SK-N-SH treated with all-trans-retinoic acid at 6 μM for 48 hours (cell line): ENCODE data around the gene SLC22A23.

Experiments
- ATAC-seq: fragments of 200-7000 bp; cut with Tn5 transposase; 3 replicates; pipeline ENCODE4 v1.9.1; 2020; ENCODE audit warnings: mild to moderate bottlenecking, moderate library complexity
- ARNTL ChIP-seq: fragments of 450-650 bp; formaldehyde crosslinking; IDR thresholded peaks from 2 replicates; pipeline ENCODE4 v1.5.0; 2020; ENCODE audit warnings: low read depth, mild to moderate bottlenecking, moderate library complexity, borderline replicate concordance
- CSDC2 ChIP-seq: fragments of 250-450 bp; sonication (Bioruptor Pico); IDR thresholded peaks from 2 replicates; pipeline ENCODE4 v1.5.0; 2020; ENCODE audit warnings: mild to moderate bottlenecking, moderate library complexity
- GLIS3 ChIP-seq: fragments of 250-450 bp; sonication (Bioruptor Pico); IDR thresholded peaks from 2 replicates; pipeline ENCODE4 v1.5.0; 2020; ENCODE audit warnings: mild to moderate bottlenecking, moderate library complexity
- ISL1 ChIP-seq: fragments of 250-450 bp; sonication (Bioruptor Pico); IDR thresholded peaks from 2 replicates; pipeline ENCODE4 v2.1.2; 2022; ENCODE audit warnings: mild to moderate bottlenecking, moderate library complexity
- OSR1 ChIP-seq: fragments of 250-450 bp; sonication (Bioruptor Pico); IDR thresholded peaks from 2 replicates; pipeline ENCODE4 v1.8.0; 2022; ENCODE audit warnings: moderate library complexity, mild to moderate bottlenecking, inconsistent platforms
- PPARA ChIP-seq: fragments of 250-450 bp; sonication (Bioruptor Pico); IDR thresholded peaks from 2 replicates; pipeline ENCODE4 v1.5.0; 2020; ENCODE audit warnings: mild to moderate bottlenecking, borderline replicate concordance
- RARB ChIP-seq: fragments of 250-450 bp; sonication (Bioruptor Pico); IDR thresholded peaks from 2 replicates; pipeline ENCODE4 v1.8.0; 2021; ENCODE audit warnings: mild to moderate bottlenecking, moderate library complexity
- SNAI2 ChIP-seq: fragments of 250-450 bp; sonication (Bioruptor Pico); IDR thresholded peaks from 2 replicates; pipeline ENCODE4 v1.5.0; 2020; ENCODE audit warnings: mild to moderate bottlenecking, moderate library complexity
- TCF4 ChIP-seq: fragments of 250-450 bp; sonication (Bioruptor Pico); IDR thresholded peaks from 2 replicates; pipeline ENCODE4 v1.8.0; 2021; ENCODE audit warnings: mild to moderate bottlenecking, moderate library complexity, borderline replicate concordance
- TOX ChIP-seq: fragments of 250-450 bp; sonication (Bioruptor Pico); IDR thresholded peaks from 2 replicates; pipeline ENCODE4 v1.8.0; 2021; ENCODE audit warnings: mild to moderate bottlenecking, moderate library complexity, borderline replicate concordance
- ZFP30 ChIP-seq: fragments of 450-650 bp; formaldehyde crosslinking; IDR thresholded peaks from 2 replicates; pipeline ENCODE4 v1.5.0; 2022; ENCODE audit warnings: mild to moderate bottlenecking, moderate library complexity
- ZNF565 ChIP-seq: fragments of 450-650 bp; formaldehyde crosslinking; conservative IDR thresholded peaks from 2 replicates; pipeline ENCODE4 v1.5.0; 2020; ENCODE audit warnings: low read depth, mild to moderate bottlenecking, moderate library complexity
- ZNF70 ChIP-seq: fragments of 450-650 bp; formaldehyde crosslinking; IDR thresholded peaks from 2 replicates; pipeline ENCODE4 v1.5.0; 2020; ENCODE audit warnings: mild to moderate bottlenecking, moderate library complexity
- ZNF8 ChIP-seq: fragments of 450-650 bp; formaldehyde crosslinking; IDR thresholded peaks from 2 replicates; pipeline ENCODE4 v1.5.0; 2020; ENCODE audit warnings: mild to moderate bottlenecking, moderate library complexity
- TF ChIP-seq, protein P1 (sequence below): fragments of 250-450 bp; sonication (Bioruptor Pico); IDR thresholded peaks from 2 replicates; pipeline ENCODE4 v1.5.1; 2020; ENCODE audit warnings: low read depth, mild to moderate bottlenecking, moderate library complexity
- TF ChIP-seq, protein P2 (sequence below): fragments of 250-450 bp; sonication (Bioruptor Pico); IDR thresholded peaks from 2 replicates; pipeline ENCODE4 v1.5.0; 2020; ENCODE audit warnings: mild to moderate bottlenecking, moderate library complexity
- TF ChIP-seq, protein P3 (sequence below): fragments of 250-450 bp; sonication (Bioruptor Pico); IDR thresholded peaks from 2 replicates; pipeline ENCODE4 v1.8.0; 2021; ENCODE audit warnings: low read depth, mild to moderate bottlenecking, moderate library complexity, borderline replicate concordance
- TF ChIP-seq, protein P4 (sequence below): fragments of 250-450 bp; sonication (Bioruptor Pico); IDR thresholded peaks from 2 replicates; pipeline ENCODE4 v1.5.1; 2021; ENCODE audit warnings: mild to moderate bottlenecking, moderate library complexity
- TF ChIP-seq, protein P5 (sequence below): fragments of 250-450 bp; sonication (Bioruptor Pico); IDR thresholded peaks from 2 replicates; pipeline ENCODE4 v1.8.0; 2020; ENCODE audit warnings: mild to moderate bottlenecking, moderate library complexity, borderline replicate concordance

Gene SLC22A23

DNA sequence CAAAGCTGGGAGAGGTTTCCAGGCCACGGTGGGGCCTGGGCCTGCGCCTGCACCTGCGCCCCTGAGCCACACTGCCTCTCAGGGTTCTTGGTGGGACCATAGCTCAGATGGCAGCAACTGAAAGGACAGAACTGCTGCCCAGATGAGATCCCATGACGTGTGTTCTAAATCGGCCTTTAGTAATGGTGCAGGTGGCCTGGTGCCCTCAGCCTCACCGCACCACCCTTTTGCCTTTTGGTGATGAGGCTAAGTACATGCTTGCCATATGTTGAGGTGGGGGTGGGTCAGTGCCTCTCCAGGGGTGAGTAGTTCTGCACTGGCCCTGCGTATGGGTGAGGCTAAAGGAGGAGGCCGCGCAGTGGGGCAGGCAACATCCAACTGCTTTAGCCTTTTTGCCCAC lies 190.7 kb downstream of the SLC22A23 start:
- no peak for TF ChIP-seq TCF4 (CRISPR knock-in tag)
- TF ChIP-seq, all 23 proteins: peak for 0

DNA sequence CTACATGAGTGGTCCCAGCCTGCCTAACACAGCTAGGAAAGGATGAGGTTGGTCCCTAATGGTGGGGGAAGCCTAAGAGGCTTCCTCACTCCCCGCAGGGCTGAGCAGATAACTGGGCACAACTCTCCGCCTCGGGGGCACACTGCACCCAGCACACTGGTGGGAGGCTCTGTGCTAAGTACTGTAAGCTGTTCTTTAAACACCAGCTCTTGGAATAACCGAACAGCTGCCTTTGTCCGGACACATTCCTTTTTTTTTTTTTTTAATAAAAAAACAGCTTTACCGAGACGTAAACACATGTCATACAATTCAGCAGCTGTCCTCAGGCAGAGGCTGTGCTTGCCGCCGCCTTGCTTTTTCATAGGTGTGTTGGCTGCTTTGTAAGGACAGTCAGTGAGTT lies 191.2 kb downstream of the SLC22A23 start:
- ATAC-seq, result no peak

More for the DNA sequence above, 190.7 kb downstream of the SLC22A23 start:
- no peak for ATAC-seq

DNA sequence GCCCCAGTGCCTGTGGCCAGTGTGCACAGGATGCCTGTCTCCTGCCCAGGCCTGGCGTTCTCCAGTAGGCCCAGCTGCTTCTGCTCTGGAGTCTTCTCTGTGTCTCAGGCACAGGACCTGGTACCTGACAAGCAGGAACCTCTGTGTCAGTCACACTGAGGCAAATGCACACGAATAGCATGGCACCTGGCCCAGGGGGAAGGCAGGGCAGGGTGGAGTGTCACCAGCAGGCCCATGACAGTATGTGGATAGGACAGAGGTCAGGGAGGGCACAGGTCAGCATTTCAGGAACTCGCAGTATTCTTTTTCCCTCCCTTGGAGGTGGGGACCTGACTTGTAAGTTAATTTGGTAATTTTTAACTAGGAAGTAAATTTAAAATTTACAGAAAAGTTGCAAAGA lies 192.5 kb downstream of the SLC22A23 start:
- ATAC-seq, result no peak
- TF ChIP-seq, protein P1, sequence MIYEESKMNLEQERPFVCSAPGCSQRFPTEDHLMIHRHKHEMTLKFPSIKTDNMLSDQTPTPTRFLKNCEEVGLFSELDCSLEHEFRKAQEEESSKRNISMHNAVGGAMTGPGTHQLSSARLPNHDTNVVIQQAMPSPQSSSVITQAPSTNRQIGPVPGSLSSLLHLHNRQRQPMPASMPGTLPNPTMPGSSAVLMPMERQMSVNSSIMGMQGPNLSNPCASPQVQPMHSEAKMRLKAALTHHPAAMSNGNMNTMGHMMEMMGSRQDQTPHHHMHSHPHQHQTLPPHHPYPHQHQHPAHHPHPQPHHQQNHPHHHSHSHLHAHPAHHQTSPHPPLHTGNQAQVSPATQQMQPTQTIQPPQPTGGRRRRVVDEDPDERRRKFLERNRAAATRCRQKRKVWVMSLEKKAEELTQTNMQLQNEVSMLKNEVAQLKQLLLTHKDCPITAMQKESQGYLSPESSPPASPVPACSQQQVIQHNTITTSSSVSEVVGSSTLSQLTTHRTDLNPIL (CRISPR knock-in tag), result no peak
- TF ChIP-seq ISL1 (CRISPR knock-in tag), result no peak
- TF ChIP-seq ZNF565 (CRISPR knock-in tag), result no peak
- TF ChIP-seq, protein P2, sequence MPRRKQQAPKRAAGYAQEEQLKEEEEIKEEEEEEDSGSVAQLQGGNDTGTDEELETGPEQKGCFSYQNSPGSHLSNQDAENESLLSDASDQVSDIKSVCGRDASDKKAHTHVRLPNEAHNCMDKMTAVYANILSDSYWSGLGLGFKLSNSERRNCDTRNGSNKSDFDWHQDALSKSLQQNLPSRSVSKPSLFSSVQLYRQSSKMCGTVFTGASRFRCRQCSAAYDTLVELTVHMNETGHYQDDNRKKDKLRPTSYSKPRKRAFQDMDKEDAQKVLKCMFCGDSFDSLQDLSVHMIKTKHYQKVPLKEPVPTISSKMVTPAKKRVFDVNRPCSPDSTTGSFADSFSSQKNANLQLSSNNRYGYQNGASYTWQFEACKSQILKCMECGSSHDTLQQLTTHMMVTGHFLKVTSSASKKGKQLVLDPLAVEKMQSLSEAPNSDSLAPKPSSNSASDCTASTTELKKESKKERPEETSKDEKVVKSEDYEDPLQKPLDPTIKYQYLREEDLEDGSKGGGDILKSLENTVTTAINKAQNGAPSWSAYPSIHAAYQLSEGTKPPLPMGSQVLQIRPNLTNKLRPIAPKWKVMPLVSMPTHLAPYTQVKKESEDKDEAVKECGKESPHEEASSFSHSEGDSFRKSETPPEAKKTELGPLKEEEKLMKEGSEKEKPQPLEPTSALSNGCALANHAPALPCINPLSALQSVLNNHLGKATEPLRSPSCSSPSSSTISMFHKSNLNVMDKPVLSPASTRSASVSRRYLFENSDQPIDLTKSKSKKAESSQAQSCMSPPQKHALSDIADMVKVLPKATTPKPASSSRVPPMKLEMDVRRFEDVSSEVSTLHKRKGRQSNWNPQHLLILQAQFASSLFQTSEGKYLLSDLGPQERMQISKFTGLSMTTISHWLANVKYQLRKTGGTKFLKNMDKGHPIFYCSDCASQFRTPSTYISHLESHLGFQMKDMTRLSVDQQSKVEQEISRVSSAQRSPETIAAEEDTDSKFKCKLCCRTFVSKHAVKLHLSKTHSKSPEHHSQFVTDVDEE (CRISPR knock-in tag), result no peak
- TF ChIP-seq, protein P3, sequence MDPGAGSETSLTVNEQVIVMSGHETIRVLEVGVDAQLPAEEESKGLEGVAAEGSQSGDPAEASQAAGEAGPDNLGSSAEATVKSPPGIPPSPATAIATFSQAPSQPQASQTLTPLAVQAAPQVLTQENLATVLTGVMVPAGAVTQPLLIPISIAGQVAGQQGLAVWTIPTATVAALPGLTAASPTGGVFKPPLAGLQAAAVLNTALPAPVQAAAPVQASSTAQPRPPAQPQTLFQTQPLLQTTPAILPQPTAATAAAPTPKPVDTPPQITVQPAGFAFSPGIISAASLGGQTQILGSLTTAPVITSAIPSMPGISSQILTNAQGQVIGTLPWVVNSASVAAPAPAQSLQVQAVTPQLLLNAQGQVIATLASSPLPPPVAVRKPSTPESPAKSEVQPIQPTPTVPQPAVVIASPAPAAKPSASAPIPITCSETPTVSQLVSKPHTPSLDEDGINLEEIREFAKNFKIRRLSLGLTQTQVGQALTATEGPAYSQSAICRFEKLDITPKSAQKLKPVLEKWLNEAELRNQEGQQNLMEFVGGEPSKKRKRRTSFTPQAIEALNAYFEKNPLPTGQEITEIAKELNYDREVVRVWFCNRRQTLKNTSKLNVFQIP (CRISPR knock-in tag), result no peak
- no peak for TF ChIP-seq ZNF70 (CRISPR knock-in tag)
- TF ChIP-seq ZFP30 (CRISPR knock-in tag), result no peak
- no peak for TF ChIP-seq ARNTL (CRISPR knock-in tag)
- TF ChIP-seq PPARA (CRISPR knock-in tag), result no peak
- no peak for TF ChIP-seq RARB (CRISPR knock-in tag)
- TF ChIP-seq, protein P4, sequence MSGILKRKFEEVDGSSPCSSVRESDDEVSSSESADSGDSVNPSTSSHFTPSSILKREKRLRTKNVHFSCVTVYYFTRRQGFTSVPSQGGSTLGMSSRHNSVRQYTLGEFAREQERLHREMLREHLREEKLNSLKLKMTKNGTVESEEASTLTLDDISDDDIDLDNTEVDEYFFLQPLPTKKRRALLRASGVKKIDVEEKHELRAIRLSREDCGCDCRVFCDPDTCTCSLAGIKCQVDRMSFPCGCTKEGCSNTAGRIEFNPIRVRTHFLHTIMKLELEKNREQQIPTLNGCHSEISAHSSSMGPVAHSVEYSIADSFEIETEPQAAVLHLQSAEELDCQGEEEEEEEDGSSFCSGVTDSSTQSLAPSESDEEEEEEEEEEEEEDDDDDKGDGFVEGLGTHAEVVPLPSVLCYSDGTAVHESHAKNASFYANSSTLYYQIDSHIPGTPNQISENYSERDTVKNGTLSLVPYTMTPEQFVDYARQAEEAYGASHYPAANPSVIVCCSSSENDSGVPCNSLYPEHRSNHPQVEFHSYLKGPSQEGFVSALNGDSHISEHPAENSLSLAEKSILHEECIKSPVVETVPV (CRISPR knock-in tag), result no peak
- no peak for TF ChIP-seq TCF4 (CRISPR knock-in tag)

More for the DNA sequence above, 191.2 kb downstream of the SLC22A23 start:
- TF ChIP-seq, protein P3 (CRISPR knock-in tag), result no peak
- TF ChIP-seq ZNF70 (CRISPR knock-in tag) (no peak), ZNF8 (CRISPR knock-in tag) (no peak), GLIS3 (no peak), ISL1 (CRISPR knock-in tag) (no peak), SNAI2 (no peak), PPARA (CRISPR knock-in tag) (no peak), OSR1 (no peak), CSDC2 (CRISPR knock-in tag) (no peak), TCF4 (CRISPR knock-in tag) (no peak), ZNF565 (CRISPR knock-in tag) (no peak), TOX (CRISPR knock-in tag) (no peak)
- TF ChIP-seq, protein P5, sequence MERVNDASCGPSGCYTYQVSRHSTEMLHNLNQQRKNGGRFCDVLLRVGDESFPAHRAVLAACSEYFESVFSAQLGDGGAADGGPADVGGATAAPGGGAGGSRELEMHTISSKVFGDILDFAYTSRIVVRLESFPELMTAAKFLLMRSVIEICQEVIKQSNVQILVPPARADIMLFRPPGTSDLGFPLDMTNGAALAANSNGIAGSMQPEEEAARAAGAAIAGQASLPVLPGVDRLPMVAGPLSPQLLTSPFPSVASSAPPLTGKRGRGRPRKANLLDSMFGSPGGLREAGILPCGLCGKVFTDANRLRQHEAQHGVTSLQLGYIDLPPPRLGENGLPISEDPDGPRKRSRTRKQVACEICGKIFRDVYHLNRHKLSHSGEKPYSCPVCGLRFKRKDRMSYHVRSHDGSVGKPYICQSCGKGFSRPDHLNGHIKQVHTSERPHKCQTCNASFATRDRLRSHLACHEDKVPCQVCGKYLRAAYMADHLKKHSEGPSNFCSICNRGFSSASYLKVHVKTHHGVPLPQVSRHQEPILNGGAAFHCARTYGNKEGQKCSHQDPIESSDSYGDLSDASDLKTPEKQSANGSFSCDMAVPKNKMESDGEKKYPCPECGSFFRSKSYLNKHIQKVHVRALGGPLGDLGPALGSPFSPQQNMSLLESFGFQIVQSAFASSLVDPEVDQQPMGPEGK (CRISPR knock-in tag), result no peak
- TF ChIP-seq, protein P2 (CRISPR knock-in tag), result no peak
- TF ChIP-seq, protein P1 (CRISPR knock-in tag), result no peak
- TF ChIP-seq, all 23 proteins: peak for 0
